Uterus (tissue), 2 donors: ENCODE data around the gene TMEM250.

Experiments used
- CTCF ChIP-seq, 4 experiments: fragments of 200-600 bp in 2 of 4; fragments of 450-650 bp in 2 of 4; sonication (generic) in 2 of 4; IDR thresholded peaks; one replicate each; pipeline ENCODE4 v1.5.1; 2016 to 2019; ENCODE audit warnings: antibody characterized with exemption in 4 of 4, mild to moderate bottlenecking in 2 of 4, moderate library complexity in 1 of 4
- POLR2A ChIP-seq, 2 donors: fragments of 450-650 bp; IDR thresholded peaks; one replicate each; pipeline ENCODE4 v1.6.1; 2016; ENCODE audit warnings: antibody characterized with exemption in 2 of 2, mild to moderate bottlenecking in 1 of 2, moderate library complexity in 1 of 2

GRCh38 chr9:136137321-136138265, 18.9 kb upstream of the TMEM250 start:
- TF ChIP-seq CTCF (IDR thresholded peaks at IDR 0.05) (no peak), POLR2A (IDR thresholded peaks at IDR 0.05) (no peak)
